WERI-Rb-1 (cell line): ENCODE results near the gene ZNF155.
A peak's percentile ranks its signal among the peaks of the same experiment; 100 is the strongest.
"Not testable (repeated sequence)": the region's sequence is repeated elsewhere in the genome, so short reads cannot be mapped to it uniquely, and the experiment has no call there.

ENCODE experiments used
- DNase-seq: peaks from one replicate; pipeline ENCODE4 v3.0.0-alpha.2; 2020
- H3K27ac ChIP-seq: fragments of 250-450 bp; sonication (Bioruptor Pico); 2 replicates; pipeline ENCODE4 v1.5.1; 2020; ENCODE audit warnings: mild to moderate bottlenecking, moderate library complexity
- H3K27me3 ChIP-seq: fragments of 250-450 bp; sonication (Bioruptor Pico); 2 replicates; pipeline ENCODE4 v1.5.1; 2021; ENCODE audit warnings: mild to moderate bottlenecking, low read depth, moderate library complexity; ENCODE audit not compliant: insufficient read depth, severe bottlenecking
- H3K36me3 ChIP-seq: fragments of 250-450 bp; sonication (Bioruptor Pico); 2 replicates; pipeline ENCODE4 v1.5.1; 2020; ENCODE audit warnings: mild to moderate bottlenecking, moderate library complexity
- H3K4me3 ChIP-seq: 2 replicates; pipeline ENCODE4 v1.5.1; 2011; ENCODE audit warnings: low read depth, mild to moderate bottlenecking, control low read depth, low read length
- H3K9me3 ChIP-seq: fragments of 250-450 bp; sonication (Bioruptor Pico); 2 replicates; pipeline ENCODE4 v1.5.1; 2021; ENCODE audit warnings: mild to moderate bottlenecking, moderate library complexity; ENCODE audit not compliant: severe bottlenecking
- CTCF ChIP-seq: IDR thresholded peaks from 2 replicates; pipeline ENCODE4 v1.5.1; 2011; ENCODE audit warnings: low read depth, mild to moderate bottlenecking, control low read depth, inconsistent platforms, low read length

The ZNF155 gene

GRCh38 chr19:43941209-43941608, 42.8 kb upstream of the ZNF155 start:
- peaks cover 3% of the 10 kb centered on the region for H3K9me3 ChIP-seq
- H3K27ac ChIP-seq = no peak overlapping the region
- H3K27me3 ChIP-seq = no peaks in the 10 kb centered on the region
- H3K36me3 ChIP-seq = no peaks in the 10 kb centered on the region
- H3K4me3 ChIP-seq = no peak overlapping the region
- no peak for DNase-seq
- no peak for TF ChIP-seq CTCF

- H3K9me3 ChIP-seq = not testable (repeated sequence)
Observed at GRCh38 chr19:43947412-43947811, 36.6 kb upstream of the ZNF155 start.

GRCh38 chr19:43949803-43950202, 34.2 kb upstream of the ZNF155 start:
- not testable (repeated sequence) for DNase-seq, H3K36me3 ChIP-seq, H3K27me3 ChIP-seq, H3K9me3 ChIP-seq, H3K27ac ChIP-seq, H3K4me3 ChIP-seq

More at GRCh38 chr19:43947412-43947811, 36.6 kb upstream of the ZNF155 start:
- H3K27me3 ChIP-seq, DNase-seq, H3K27ac ChIP-seq, H3K36me3 ChIP-seq, H3K4me3 ChIP-seq: not testable (repeated sequence)

GRCh38 chr19:43950834-43951645, 32.9 kb upstream of the ZNF155 start, which contains the start of gene ZNF221:
Gene ZNF221, plus strand, starts transcription at chr19:43951228. Its CDS starts 11,499 bp downstream, at chr19:43962727.
- H3K36me3 ChIP-seq = peaks cover 12% of the 10 kb centered on the region
- peak within 1 kb of the TSS; percentile 96 for H3K4me3 ChIP-seq
- peak; percentile 94 for DNase-seq
- H3K9me3 ChIP-seq = peaks cover 8% of the 10 kb centered on the region
- H3K27ac ChIP-seq = peak within 1 kb of the TSS; percentile 76
- no peaks in the 10 kb centered on the region for H3K27me3 ChIP-seq
- TF ChIP-seq CTCF = peak; percentile 60

- H3K36me3 ChIP-seq = peaks cover 12% of the 10 kb centered on the region
- H3K27ac ChIP-seq = no peak overlapping the region
- no peak for DNase-seq
- H3K27me3 ChIP-seq = no peaks in the 10 kb centered on the region
- TF ChIP-seq CTCF = no peak
- peaks cover 8% of the 10 kb centered on the region for H3K9me3 ChIP-seq
- no peak overlapping the region for H3K4me3 ChIP-seq
Observed at GRCh38 chr19:43956827-43957226, 27.2 kb upstream of the ZNF155 start.

- no peak for DNase-seq
- H3K9me3 ChIP-seq = peaks cover 8% of the 10 kb centered on the region
- H3K36me3 ChIP-seq = peaks cover 12% of the 10 kb centered on the region
- TF ChIP-seq CTCF = no peak
- no peak overlapping the region for H3K4me3 ChIP-seq
- H3K27ac ChIP-seq = no peak overlapping the region
- H3K27me3 ChIP-seq = no peaks in the 10 kb centered on the region
Observed at GRCh38 chr19:43957891-43958290, 26.1 kb upstream of the ZNF155 start.

- no peak for TF ChIP-seq CTCF
- H3K36me3 ChIP-seq = peaks cover 27% of the 10 kb centered on the region
- H3K4me3 ChIP-seq = no peak overlapping the region
- no peaks in the 10 kb centered on the region for H3K27me3 ChIP-seq
- peaks cover 11% of the 10 kb centered on the region for H3K9me3 ChIP-seq
- no peak overlapping the region for H3K27ac ChIP-seq
- DNase-seq = no peak
Observed at GRCh38 chr19:43960411-43960810, 23.6 kb upstream of the ZNF155 start.
